ENCODE results near the gene IZUMO1. TPM values are rescaled to one million over a fixed set of nuclear protein-coding genes. Genes with fewer than 3 reads are reported as not detected.

IZUMO1 gene
- total RNA-seq, 2 donors from 2014 or later = 0.29 to 0.92 TPM

DNA sequence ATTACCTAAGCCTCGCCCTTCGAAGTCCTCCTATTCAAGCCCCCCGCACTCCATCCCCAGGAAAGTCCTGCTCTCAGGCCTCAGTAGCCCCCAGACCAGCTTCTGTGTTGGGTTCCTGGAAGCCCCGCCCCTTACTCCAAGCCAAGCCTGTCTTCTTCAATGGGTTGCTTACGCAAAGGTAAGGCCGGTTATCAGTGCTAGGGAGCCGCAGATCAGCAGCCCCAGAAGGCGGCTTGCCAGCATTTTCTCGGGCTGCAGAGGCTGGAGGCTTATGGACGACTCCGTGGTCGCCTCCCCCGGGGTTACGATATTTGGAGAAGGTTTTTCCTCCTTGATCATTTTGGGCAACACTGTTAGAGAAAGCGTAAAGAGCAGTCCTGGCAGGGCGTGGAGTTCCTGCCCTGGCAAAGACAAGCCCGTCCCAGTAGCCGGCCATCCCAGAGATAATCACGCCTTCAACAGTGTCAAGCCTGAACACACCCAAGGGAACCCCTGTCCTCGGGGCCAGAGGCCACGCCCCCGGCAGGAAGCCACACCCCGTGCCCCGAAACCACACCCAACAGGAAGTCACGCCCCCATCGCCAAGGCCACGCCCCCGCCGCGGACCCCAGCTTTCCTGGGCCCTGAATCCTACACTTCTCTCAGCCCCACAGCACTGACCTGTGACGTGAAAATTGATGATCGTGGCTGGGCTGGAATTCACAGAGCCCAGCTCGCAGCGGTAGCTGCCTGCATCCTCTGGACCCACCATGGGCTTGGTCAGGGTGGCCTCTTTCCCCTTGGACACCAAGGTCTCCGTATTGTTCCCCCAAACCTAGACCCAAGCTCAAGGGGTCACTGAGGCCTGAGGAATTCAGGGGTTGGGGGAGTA is 5.3 kb downstream of the IZUMO1 start:
- ATAC-seq (peak in 1 of 2 donors; percentile 36), DNase-seq (peak; percentile 77)
- intact Hi-C loops (cut with DNase I) = no loop called here

DNA sequence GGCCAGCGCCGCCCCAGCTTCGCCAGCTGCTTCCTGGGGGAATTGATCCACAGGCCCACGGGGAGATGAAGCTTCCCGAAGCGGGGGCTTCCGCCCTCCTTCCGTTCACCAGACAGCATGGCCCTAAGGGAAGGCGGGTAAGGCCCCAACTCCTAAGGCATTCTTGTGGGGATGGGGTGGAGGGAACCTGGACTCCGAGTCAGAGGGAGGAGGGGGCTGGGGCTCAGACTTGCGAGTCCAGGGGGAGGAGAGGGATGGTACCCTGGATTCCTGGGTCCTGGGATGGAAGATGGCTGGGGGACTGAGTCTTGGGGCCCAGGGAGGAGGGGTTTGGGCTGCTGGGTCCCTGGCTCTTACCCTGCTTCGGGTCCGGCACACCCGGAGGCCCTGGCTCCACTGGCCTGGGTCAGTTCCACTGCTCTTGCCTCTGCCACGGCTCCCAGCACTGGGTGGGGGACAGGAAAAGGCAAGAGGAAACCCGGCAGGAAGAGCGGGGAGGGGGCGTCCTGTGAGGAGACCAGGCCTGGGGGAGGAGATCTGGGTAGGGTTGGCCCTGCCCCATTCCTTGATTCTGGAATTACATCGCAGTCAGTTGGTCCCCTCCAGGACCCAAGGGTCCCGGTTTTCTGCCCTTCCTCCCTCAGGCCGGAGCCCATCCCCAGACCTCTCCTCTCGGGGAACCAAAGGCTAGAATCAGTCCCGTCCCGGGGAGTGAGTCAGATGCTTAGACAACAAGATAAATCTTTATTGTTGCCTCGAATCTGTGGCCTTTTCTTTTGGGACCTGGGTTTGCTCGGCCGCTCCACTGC is 6.3 kb downstream of the IZUMO1 start, which contains the start of gene RASIP1:
RASIP1 (minus strand) TSS at position 447 of the 809 bp plus-strand sequence; CDS start at position 119, 328 bp downstream.
- DNase-seq = peak; percentile 87
- intact Hi-C loops (cut with DNase I) = no loop called here
- ATAC-seq = peak; percentile 32

DNA sequence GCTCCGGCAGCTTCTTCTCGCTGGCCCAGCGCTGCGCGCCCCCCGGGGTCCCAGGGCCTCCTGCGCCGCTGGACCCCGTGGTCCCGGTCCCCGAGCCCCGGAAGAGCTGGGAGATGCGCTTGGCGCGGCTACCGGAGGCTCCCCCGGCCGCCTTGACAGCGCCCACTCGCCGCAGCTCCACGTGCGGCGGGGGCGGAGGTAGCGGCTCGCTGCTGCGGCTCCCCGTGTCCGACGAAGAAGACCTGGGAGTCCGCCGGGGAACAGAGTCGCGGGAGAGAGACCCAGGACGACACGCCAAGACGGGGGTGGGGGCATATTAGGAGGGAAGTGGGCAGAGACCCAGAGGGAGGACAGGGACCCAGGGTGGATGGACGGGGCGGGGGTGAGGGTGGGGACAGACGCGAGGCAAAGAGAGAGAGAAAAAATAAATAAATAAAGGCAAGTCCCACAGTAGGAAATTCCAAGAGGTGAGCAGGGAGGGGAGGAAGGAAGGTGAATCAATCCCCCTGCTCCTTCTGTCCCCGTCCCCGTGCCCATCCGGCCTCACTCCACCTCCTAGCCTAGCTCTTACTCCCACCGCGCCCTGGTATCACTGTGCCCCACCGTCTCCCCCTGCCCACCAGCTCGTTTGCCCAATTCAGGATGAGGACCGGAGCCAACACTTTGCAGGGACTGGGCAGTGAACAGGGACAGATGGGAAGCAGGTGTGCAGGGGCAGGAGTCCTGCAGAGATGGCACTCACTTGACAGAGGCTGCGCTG is 7.1 kb downstream of the IZUMO1 start:
- DNase-seq (no peak), ATAC-seq (no peak)
- intact Hi-C loops (cut with DNase I) = loop anchor here in 1 of 2 donors (10.0 kb wide), 1 partner anchor 65 kb away; the partner anchor contains the start of gene NTN5

DNA sequence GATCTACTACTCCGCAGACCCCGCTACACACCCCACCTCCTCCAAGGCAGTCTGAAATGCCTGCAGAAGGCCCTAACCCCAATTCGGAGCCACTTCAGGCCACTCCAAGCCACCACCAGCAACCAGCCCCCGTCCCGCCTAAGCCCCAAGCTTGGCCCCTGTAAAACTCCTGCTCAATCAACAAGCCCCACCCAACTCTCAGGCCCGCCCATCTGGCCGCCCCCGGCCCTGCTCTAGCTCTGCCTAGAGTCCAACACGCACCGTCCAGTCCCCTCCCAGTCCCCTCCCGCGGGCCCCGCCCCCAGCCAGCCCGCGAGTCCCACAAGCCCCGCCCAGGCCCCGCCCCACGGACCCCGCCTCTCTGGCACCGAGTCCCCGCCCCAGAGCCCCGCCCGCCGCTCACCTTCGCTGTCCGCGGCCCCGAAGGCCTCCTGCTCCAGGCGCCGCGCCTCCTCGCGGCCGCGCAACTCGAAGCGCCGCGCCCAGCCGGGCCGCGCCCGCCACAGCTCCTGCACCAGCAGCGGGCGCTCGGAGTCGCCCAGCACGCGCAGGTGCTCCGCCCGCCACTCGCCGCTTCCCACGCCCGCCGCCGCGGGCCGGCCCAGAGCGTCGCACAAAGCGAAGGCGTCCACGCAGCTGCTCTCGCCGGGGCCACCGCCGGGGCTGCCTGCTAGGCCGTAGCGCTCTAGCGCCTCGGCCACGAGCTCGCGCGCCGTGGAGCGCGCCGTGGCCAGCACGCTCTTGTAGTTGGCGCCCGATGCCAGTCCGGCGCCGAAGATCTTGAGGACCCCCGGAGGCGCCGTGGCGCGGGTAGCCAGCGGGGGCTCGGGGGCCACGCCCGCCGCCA is 7.9 kb downstream of the IZUMO1 start:
- ATAC-seq (peak; percentile 92 to 93), DNase-seq (peak; percentile 95)
- intact Hi-C loops (cut with DNase I) = loop anchor here in 1 of 2 donors (10.0 kb wide), 1 partner anchor 64 kb away; the partner anchor contains the start of gene NTN5

DNA sequence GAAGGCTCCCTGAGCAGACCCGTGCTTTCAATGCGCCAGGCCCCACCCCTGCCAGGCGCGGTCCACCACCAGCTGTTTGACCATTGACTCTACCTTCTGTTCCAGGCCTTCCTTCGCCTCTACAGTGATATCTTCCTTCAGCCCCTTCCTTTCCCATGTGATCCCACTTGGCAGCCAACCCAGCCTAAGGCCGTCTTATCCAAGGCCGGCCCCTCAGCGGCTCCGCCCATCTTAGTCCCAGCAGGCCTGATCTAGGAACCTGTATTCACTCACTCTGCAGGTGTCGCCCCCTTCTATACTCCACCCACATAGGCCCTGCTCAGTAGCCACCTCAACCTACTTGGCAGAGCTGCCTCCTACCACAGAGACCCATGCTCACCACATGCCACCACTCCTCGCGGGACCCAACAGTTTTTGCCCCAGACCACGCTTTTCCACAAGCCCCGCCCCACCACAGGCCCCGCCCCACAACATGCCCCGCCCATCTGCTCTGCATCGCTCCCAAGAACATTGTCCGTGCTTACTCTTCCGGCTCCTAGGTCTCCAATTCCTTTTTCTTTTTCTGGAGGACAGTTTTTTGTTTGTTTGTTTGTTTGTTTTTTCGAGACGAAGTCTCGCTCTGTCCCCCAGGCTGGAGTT is 9.2 kb downstream of the IZUMO1 start:
- DNase-seq (peak; percentile 71), ATAC-seq (no peak)
- intact Hi-C loops (cut with DNase I) = loop anchor here in 1 of 2 donors (10.0 kb wide), 1 partner anchor 63 kb away; the partner anchor contains the start of gene NTN5

DNA sequence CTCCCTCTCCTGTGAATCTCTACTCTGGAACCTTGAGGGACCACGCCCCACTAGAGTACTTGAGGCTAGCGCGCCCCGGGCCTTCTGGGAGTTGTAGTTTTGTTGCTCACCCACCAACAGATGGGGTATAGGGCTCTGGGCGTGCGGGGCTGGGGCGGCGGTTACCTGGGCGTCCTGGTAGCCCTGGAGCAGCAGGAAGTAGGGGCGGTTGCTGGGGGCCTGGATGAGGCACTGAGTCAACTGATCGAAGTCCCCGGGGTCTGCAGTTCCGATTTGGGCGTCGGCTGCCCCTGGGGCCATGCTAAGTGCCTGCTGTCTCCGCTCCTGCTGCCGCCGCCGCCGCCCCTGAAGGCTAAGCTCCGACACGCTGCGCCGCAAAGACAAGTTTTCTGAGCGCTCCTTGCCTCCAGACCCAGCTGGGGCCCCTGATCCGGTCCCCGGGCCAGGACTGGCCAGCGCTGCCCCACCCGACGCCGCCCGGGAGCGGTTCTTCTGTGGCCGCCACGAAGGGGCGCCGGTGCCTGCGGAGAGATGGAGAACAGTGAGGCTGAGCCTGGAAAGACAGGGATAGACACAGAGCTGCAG is 11.6 kb downstream of the IZUMO1 start:
- DNase-seq (no peak), ATAC-seq (no peak)
- intact Hi-C loops (cut with DNase I) = loop anchor here in 1 of 2 donors (10.0 kb wide), 1 partner anchor 60 kb away; the partner anchor contains the start of gene NTN5

DNA sequence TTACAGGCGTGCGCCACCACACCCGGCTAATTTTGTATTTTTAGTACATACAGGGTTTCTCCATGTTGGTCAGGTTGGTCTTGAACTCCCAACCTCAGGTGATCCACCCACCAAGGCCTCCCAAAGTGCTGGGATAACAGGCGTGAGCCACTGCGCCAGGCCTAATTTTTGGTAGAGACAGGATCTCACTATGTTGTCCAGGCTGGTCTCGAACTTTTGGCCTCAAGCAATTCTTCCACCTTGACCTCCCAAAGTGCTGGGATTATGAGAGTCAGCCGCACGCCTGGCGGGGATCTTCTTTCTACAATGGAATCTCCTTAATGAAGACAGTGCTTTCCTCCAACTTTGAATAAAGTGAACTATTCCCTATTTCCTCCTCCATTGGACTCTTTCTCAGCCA is 12.1 kb downstream of the IZUMO1 start:
- no peak for ATAC-seq
- intact Hi-C loops (cut with DNase I) = loop anchor here in 1 of 2 donors (10.0 kb wide), 1 partner anchor 60 kb away; the partner anchor contains the start of gene NTN5

DNA sequence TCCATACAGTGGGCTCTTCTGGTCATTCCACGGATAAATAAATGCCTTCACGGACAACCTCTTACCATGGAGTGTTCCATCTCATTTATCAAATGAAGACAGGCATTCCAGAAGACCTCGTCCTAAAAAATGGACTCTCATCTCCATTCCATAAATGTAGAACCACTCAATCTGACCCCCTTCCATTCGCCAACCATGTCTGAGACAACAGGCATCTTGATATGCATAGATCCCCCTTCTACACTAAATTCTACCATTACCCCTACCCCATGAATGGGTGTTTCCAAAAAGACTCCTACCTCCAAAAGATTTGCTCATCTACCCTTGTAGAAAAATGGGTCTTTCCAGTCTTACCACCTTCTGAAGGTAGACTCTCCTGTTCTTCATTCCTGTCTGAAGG is 15.3 kb downstream of the IZUMO1 start:
- intact Hi-C loops (cut with DNase I) = loop anchor here in 1 of 2 donors (10.0 kb wide), 1 partner anchor 57 kb away; the partner anchor contains the start of gene NTN5
- DNase-seq (no peak), ATAC-seq (no peak)

More for the DNA sequence above, 12.1 kb downstream of the IZUMO1 start:
- no peak for DNase-seq

DNA sequence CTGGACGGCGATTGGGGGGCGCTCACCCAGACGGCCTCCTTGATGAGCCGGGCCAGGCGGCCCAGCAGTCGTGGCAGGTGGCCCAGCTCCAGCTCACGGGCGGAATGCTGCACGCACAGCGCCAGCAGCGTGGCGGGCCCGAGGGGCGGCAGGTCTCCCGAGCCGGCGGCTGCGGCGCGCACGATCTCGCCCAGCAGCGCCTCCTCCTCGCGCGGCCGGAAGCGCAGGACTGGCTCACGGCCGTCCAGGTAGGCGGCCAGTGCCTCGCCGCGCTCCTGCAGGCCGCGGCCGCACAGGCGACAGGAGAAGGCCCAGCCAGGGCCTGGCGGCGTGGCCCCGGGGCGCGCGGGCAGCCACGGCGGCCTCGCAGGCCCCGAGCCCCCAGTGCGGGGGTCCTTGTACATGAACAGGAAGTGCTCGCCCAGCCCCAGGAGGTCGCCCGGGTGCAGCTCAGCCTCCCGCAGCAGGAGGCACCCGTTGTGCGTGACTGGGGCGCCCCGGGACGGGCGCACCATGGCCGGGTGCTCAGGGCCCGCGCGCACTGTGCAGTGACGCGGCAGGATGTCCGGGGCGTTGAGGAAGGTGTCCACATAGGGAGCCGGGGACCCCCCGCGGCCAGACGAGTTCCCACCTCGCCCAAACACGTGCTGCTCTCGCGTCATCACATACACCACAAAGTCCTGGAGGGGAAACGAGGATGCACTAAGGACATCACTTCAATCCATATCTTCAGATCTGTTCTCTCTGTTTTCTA is 17.6 kb downstream of the IZUMO1 start:
- DNase-seq = no peak
- intact Hi-C loops (cut with DNase I) = no loop called here
- peak in 1 of 2 donors; percentile 9 for ATAC-seq

DNA sequence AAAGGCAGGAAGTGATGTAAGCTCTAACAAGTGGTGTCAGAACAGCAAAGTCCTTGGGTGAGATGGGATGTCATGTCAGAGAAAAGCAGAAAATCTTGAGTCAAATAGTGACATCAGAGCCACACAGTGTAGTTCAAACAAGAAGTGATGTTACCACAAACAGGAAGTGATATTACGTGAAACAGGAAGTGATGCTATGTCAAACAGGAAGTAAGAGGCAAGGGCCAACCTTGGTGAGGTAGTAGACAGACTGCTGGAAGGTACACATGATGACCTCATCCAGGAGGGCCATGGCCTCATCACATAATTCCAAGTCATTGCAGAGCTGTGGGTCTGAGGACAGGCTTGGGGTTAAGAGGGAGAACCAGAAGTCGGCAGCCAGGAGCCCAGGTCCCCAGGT is 20.2 kb downstream of the IZUMO1 start:
- no peak for ATAC-seq
- intact Hi-C loops (cut with DNase I) = no loop called here
- DNase-seq = no peak

DNA sequence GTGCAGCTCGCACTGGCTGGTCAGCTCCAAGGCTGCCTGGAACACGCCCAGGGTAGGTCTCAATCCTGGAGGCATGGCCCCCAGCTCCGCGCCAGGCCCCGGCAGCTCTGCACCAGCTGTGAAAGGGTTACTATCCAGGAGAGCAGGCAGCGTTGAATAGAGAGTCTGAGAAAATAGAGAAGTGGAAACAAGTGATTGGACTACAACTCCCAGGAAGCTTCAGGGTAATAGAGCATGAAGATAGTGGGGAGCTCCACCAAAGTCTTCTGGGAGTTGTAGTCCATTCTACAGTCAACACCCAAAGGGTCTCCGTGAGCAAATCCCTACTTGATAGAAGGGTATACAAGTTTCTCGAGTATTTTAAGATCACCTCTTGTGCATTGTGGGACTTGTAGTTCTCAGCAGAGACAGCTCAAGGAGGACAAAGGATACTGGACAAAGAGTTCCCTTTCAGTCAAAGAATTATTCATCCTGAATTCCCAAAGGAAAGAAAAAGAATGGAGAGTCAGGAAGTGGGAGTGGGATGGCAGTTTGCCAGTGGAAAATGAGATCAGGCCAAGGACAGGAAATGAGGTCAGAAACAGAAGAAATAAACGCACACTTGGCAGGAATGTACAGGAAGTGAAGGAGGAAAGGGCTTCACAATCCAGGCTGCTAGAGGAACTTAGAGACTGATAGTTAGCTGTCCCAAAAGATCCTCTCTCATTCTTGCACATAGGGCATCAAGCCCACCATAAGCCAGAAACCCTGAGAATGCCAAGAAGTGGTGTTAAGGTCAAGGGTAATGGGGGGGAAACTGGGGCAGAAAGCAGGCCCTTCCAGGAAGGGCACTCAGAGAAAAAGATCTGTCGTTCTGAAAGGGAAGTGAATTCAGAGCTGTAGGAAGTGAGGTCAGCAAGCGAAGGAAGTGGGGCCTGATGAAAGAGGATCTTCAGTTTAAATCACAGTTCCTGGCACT is 21.6 kb downstream of the IZUMO1 start:
- intact Hi-C loops (cut with DNase I) = no loop called here
- ATAC-seq (peak; percentile 4 to 11), DNase-seq (peak; percentile 83)

DNA sequence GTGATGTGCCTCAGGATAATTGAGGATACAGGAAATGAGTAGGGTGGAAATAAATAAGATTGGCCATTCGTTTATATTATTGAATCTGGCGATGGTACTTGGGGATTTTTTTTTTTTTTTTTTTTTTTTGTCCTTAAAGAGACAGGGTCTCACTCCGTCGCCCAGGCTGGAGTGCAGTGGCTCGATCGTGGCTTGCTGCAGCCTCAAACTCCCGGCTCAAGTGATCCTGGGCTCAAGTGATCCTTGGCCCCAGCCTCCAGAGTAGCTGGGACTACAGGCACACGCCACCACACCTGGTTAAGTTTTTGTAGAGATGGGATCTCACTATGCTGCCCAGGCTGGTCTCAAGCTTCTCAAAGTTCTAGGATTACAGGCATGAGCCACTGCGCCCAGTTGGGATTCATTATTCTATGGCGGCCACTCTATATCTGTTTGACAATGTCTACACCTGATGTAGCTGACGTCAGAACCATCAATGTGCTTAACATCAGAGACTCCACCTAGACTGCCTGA is 24.5 kb downstream of the IZUMO1 start:
- intact Hi-C loops (cut with DNase I) = no loop called here
- DNase-seq (no peak), ATAC-seq (no peak)

DNA sequence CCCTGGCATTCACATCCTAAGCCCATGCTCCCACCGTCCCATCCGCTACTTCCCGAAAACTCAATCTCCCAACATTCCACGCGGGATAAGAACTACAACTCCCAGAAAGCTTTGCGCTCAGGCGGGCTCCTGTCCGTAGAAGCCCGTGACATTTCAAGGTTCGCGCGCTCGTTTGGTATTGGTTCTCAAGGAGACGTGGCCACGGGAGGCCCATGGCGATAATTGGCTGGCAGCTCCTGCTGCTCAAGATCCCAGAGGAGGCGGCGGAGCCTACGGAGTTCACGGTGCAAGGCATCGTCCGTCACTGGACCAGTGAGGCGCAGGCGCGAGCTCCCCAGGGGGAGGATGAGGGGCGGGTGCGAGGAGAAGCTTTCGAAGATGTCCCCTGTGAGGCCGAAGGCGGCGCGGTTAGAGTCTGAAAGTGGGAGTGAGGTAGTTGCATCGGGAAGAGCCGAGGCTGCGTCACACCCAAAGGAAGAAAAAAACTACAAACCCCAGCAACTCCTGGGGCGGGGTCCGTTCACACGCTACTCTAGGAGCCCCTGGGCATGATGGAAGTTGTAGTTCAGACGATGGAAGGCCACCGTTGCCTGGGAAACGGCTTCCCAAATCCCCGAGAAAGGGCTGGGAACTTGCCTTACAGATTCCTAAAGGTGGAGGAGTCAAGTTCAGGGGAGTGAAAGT is 26.0 kb downstream of the IZUMO1 start:
- intact Hi-C loops (cut with DNase I) = no loop called here
- ATAC-seq (peak; percentile 86 to 88), DNase-seq (peak; percentile 98)

DNA sequence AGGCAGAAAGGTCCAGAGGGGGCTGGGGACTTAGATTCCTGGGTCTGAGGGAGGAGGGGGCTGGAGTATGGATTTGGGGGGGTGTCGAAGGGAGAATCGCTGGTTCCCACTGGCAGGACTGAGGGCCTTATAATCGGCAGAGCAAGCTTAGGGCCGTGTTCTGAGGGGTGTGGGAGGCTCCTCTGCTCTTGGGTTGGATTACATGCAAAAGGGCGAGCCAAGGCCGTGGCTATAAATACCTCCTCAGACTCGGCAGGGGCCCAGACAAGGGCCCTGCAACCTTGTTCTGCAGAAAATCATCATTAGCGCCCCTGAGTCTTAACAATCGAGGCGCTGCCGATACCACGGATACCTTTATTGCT is 26.5 kb downstream of the IZUMO1 start:
- intact Hi-C loops (cut with DNase I) = no loop called here
- ATAC-seq (peak; percentile 9 to 32), DNase-seq (no peak)
